ENCODE data around the gene EIF4B. TPM values are rescaled to one million over a fixed set of nuclear protein-coding genes. Genes with fewer than 3 reads are reported as not detected.

Gene EIF4B
- total and polyA plus RNA-seq, 2 experiments from 2014 or later, result 141 to 584 TPM

DNA sequence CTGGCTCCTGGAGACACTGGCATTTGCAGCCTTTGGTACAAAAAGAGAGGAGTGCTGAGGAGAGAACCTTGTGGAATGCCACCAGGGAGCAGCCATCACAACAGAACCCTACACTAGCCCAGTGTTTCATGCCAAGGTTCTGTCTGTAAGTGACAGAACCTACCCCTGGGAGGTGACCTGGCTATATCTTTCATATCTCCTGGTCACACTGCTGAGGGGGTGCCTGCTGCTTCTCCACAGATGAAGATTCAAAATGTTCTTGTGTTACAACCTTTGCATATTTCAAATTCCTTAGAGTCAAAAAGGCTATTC is 12.7 kb upstream of the EIF4B start (continued):
- TF ChIP-seq, protein P1, sequence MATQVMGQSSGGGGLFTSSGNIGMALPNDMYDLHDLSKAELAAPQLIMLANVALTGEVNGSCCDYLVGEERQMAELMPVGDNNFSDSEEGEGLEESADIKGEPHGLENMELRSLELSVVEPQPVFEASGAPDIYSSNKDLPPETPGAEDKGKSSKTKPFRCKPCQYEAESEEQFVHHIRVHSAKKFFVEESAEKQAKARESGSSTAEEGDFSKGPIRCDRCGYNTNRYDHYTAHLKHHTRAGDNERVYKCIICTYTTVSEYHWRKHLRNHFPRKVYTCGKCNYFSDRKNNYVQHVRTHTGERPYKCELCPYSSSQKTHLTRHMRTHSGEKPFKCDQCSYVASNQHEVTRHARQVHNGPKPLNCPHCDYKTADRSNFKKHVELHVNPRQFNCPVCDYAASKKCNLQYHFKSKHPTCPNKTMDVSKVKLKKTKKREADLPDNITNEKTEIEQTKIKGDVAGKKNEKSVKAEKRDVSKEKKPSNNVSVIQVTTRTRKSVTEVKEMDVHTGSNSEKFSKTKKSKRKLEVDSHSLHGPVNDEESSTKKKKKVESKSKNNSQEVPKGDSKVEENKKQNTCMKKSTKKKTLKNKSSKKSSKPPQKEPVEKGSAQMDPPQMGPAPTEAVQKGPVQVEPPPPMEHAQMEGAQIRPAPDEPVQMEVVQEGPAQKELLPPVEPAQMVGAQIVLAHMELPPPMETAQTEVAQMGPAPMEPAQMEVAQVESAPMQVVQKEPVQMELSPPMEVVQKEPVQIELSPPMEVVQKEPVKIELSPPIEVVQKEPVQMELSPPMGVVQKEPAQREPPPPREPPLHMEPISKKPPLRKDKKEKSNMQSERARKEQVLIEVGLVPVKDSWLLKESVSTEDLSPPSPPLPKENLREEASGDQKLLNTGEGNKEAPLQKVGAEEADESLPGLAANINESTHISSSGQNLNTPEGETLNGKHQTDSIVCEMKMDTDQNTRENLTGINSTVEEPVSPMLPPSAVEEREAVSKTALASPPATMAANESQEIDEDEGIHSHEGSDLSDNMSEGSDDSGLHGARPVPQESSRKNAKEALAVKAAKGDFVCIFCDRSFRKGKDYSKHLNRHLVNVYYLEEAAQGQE (IDR thresholded peaks at IDR 0.05; ENCODE audit: unreplicated experiment), result no peak
- no peak for TF ChIP-seq ZNF114 (CRISPR knock-in tag; IDR thresholded peaks at IDR 0.05)
- TF ChIP-seq EZH2 (IDR thresholded peaks at IDR 0.05; ENCODE audit: low read depth, unreplicated experiment), result no peak
- no peak for TF ChIP-seq CREB1 (CRISPR knock-in tag; IDR thresholded peaks at IDR 0.05; ENCODE audit: low read depth)
- TF ChIP-seq ZNF331 (CRISPR knock-in tag; IDR thresholded peaks at IDR 0.05; ENCODE audit: low read depth), result no peak
- TF ChIP-seq POLR2AphosphoS5 (IDR thresholded peaks at IDR 0.05; ENCODE audit: low read depth), result no peak
- no peak for TF ChIP-seq NANOG (IDR thresholded peaks at IDR 0.05; ENCODE audit: borderline replicate concordance)
- TF ChIP-seq, protein P2, sequence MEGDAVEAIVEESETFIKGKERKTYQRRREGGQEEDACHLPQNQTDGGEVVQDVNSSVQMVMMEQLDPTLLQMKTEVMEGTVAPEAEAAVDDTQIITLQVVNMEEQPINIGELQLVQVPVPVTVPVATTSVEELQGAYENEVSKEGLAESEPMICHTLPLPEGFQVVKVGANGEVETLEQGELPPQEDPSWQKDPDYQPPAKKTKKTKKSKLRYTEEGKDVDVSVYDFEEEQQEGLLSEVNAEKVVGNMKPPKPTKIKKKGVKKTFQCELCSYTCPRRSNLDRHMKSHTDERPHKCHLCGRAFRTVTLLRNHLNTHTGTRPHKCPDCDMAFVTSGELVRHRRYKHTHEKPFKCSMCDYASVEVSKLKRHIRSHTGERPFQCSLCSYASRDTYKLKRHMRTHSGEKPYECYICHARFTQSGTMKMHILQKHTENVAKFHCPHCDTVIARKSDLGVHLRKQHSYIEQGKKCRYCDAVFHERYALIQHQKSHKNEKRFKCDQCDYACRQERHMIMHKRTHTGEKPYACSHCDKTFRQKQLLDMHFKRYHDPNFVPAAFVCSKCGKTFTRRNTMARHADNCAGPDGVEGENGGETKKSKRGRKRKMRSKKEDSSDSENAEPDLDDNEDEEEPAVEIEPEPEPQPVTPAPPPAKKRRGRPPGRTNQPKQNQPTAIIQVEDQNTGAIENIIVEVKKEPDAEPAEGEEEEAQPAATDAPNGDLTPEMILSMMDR (conservative IDR thresholded peaks at IDR 0.05; ENCODE audit: low read depth in 2 of 2), result no peak

DNA sequence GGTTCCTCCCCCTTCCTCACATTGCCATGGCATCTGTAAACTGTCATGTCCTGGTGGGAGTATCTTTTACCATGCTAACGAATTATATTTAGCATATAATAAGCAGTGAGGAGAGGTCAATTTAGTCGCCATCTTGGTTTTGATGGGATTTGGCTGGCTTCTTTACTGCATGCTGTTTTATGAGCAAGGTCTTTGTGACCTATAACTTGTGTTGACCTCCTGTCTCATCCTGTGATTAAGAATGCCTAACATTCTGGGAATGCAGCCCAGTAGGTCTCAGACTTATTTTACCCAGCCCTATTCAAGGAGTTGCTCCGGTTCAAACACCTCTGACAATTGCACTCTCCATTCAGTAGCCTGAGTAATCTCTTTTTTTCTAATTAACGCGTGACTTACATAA is 2.1 kb upstream of the EIF4B start:
- H3K27ac ChIP-seq (ENCODE audit: low read depth), result peak overlapping the region; percentile 99
- H2AFZ ChIP-seq, result no peak overlapping the region
- ATAC-seq, result no peak; the same call in 2 of the 3 replicates
- Mint-ChIP-seq H3K36me3 (ENCODE audit: low read depth) (peaks cover 28% of the 10 kb centered on the region), H3K27me3 (ENCODE audit: insufficient read depth, low read depth, poor library complexity) (peaks cover 19% of the 10 kb centered on the region), H3K9me3 (peaks cover 4% of the 10 kb centered on the region; the same call in 1 of the 3 replicates), H3K4me3 (peak overlapping the region; percentile 96), H3K27ac (peak overlapping the region; percentile 76), H3K4me1 (peaks cover 25% of the 10 kb centered on the region)
- DNase-seq (ENCODE audit: low spot score), result peak; percentile 65
- peak overlapping the region; percentile 98; the same call in 1 of the 2 replicates for H3K4me3 ChIP-seq
- no peaks in the 10 kb centered on the region for H3K27me3 ChIP-seq (ENCODE audit: insufficient read depth)
- no peaks in the 10 kb centered on the region for H3K9me2 ChIP-seq (ENCODE audit: insufficient read depth)
- H3K79me2 ChIP-seq (replicated peaks; ENCODE audit: insufficient read depth), result peaks cover 28% of the 10 kb centered on the region
- peaks cover 3% of the 10 kb centered on the region; the same call in 1 of the 2 replicates for H3K36me3 ChIP-seq (ENCODE audit: insufficient read depth)
- H3K4me2 ChIP-seq, result peak overlapping the region; percentile 82
- peaks cover 25% of the 10 kb centered on the region for H3K4me1 ChIP-seq (ENCODE audit: insufficient read depth)
- H3F3A ChIP-seq (replicated peaks; ENCODE audit: low read depth), result 0 out of 2 replicates have a peak, but pooled peaks cover 4% of the 10 kb centered on the region
- H4K20me1 ChIP-seq (replicated peaks; ENCODE audit: insufficient read depth), result peaks cover 17% of the 10 kb centered on the region
- no peak for TF ChIP-seq EZH2phosphoT487 (IDR thresholded peaks at IDR 0.05; ENCODE audit: unreplicated experiment)
- TF ChIP-seq, protein P3, sequence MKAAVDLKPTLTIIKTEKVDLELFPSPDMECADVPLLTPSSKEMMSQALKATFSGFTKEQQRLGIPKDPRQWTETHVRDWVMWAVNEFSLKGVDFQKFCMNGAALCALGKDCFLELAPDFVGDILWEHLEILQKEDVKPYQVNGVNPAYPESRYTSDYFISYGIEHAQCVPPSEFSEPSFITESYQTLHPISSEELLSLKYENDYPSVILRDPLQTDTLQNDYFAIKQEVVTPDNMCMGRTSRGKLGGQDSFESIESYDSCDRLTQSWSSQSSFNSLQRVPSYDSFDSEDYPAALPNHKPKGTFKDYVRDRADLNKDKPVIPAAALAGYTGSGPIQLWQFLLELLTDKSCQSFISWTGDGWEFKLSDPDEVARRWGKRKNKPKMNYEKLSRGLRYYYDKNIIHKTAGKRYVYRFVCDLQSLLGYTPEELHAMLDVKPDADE (IDR thresholded peaks at IDR 0.05), result no peak
- TF ChIP-seq ZNF331 (CRISPR knock-in tag; IDR thresholded peaks at IDR 0.05; ENCODE audit: low read depth), result no peak
- TF ChIP-seq, protein P4, sequence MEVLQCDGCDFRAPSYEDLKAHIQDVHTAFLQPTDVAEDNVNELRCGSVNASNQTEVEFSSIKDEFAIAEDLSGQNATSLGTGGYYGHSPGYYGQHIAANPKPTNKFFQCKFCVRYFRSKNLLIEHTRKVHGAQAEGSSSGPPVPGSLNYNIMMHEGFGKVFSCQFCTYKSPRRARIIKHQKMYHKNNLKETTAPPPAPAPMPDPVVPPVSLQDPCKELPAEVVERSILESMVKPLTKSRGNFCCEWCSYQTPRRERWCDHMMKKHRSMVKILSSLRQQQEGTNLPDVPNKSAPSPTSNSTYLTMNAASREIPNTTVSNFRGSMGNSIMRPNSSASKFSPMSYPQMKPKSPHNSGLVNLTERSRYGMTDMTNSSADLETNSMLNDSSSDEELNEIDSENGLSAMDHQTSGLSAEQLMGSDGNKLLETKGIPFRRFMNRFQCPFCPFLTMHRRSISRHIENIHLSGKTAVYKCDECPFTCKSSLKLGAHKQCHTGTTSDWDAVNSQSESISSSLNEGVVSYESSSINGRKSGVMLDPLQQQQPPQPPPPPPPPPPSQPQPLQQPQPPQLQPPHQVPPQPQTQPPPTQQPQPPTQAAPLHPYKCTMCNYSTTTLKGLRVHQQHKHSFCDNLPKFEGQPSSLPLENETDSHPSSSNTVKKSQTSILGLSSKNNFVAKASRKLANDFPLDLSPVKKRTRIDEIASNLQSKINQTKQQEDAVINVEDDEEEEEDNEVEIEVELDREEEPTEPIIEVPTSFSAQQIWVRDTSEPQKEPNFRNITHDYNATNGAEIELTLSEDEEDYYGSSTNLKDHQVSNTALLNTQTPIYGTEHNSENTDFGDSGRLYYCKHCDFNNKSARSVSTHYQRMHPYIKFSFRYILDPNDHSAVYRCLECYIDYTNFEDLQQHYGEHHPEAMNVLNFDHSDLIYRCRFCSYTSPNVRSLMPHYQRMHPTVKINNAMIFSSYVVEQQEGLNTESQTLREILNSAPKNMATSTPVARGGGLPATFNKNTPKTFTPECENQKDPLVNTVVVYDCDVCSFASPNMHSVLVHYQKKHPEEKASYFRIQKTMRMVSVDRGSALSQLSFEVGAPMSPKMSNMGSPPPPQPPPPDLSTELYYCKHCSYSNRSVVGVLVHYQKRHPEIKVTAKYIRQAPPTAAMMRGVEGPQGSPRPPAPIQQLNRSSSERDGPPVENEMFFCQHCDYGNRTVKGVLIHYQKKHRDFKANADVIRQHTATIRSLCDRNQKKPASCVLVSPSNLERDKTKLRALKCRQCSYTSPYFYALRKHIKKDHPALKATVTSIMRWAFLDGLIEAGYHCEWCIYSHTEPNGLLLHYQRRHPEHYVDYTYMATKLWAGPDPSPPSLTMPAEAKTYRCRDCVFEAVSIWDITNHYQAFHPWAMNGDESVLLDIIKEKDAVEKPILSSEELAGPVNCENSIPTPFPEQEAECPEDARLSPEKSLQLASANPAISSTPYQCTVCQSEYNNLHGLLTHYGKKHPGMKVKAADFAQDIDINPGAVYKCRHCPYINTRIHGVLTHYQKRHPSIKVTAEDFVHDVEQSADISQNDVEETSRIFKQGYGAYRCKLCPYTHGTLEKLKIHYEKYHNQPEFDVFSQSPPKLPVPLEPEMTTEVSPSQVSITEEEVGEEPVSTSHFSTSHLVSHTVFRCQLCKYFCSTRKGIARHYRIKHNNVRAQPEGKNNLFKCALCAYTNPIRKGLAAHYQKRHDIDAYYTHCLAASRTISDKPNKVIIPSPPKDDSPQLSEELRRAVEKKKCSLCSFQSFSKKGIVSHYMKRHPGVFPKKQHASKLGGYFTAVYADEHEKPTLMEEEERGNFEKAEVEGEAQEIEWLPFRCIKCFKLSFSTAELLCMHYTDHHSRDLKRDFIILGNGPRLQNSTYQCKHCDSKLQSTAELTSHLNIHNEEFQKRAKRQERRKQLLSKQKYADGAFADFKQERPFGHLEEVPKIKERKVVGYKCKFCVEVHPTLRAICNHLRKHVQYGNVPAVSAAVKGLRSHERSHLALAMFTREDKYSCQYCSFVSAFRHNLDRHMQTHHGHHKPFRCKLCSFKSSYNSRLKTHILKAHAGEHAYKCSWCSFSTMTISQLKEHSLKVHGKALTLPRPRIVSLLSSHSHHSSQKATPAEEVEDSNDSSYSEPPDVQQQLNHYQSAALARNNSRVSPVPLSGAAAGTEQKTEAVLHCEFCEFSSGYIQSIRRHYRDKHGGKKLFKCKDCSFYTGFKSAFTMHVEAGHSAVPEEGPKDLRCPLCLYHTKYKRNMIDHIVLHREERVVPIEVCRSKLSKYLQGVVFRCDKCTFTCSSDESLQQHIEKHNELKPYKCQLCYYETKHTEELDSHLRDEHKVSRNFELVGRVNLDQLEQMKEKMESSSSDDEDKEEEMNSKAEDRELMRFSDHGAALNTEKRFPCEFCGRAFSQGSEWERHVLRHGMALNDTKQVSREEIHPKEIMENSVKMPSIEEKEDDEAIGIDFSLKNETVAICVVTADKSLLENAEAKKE (CRISPR knock-in tag; IDR thresholded peaks at IDR 0.05), result no peak
- TF ChIP-seq EZH2 (IDR thresholded peaks at IDR 0.05; ENCODE audit: low read depth, unreplicated experiment), result no peak
- TF ChIP-seq NANOG (IDR thresholded peaks at IDR 0.05; ENCODE audit: borderline replicate concordance), result no peak
